OCI-LY7 (cell line): ENCODE data around the gene RETREG1. TPM values are rescaled to one million over a fixed set of nuclear protein-coding genes. Genes with fewer than 3 reads are reported as not detected.

Experiments used
- BruUV-seq: library from RNA; stranded (reverse); fragments of 400-500 nt; replicated peaks from 2 replicates; lab custom pipeline; 2021; lab: Mats Ljungman, UMichigan
- CTCF ChIA-PET: fragments of 300-600 bp; sonication (Branson Sonifier 250); formaldehyde crosslinking; loops from one replicate; lab custom pipeline; 2022; ENCODE audit warnings: antibody characterized with exemption; ENCODE audit not compliant: unreplicated experiment; lab: Charles Lee
- POLR2A ChIA-PET: fragments of 300-600 bp; sonication (Branson Sonifier 250); formaldehyde crosslinking; loops from one replicate; lab custom pipeline; 2022; ENCODE audit warnings: antibody characterized with exemption; lab: Charles Lee
- DNase-seq: peaks from one replicate; pipeline ENCODE4 v3.0.0-alpha.2; 2015; ENCODE audit warnings: low spot score
- H2AFZ ChIP-seq: fragments of 200-600 bp; sonication (generic), shearing (Covaris generic); 2 replicates; pipeline ENCODE4 v1.6.1; 2014; ENCODE audit warnings: mild to moderate bottlenecking, antibody characterized with exemption, low read length, moderate library complexity
- H3K27ac ChIP-seq: fragments of 200-600 bp; sonication (generic); 2 replicates; pipeline ENCODE4 v1.5.1; 2014; ENCODE audit warnings: mixed run types, low read depth, mild to moderate bottlenecking, moderate library complexity, low read length, inconsistent platforms; ENCODE audit not compliant: poor library complexity, severe bottlenecking
- H3K36me3 ChIP-seq: fragments of 200-600 bp; sonication (generic); 2 replicates; pipeline ENCODE4 v1.6.1; 2014; ENCODE audit warnings: mild to moderate bottlenecking, antibody characterized with exemption, low read length, moderate library complexity, mixed read lengths; ENCODE audit not compliant: insufficient read depth
- H3K4me1 ChIP-seq: fragments of 200-600 bp; sonication (generic); 2 replicates; pipeline ENCODE4 v1.5.1; 2014; ENCODE audit warnings: mild to moderate bottlenecking, low read length; ENCODE audit not compliant: insufficient read depth, poor library complexity, severe bottlenecking
- H3K4me2 ChIP-seq: fragments of 200-600 bp; sonication (generic); 2 replicates; pipeline ENCODE4 v1.6.1; 2014; ENCODE audit warnings: mild to moderate bottlenecking, low read length
- H3K4me3 ChIP-seq: fragments of 200-600 bp; sonication (generic); 2 replicates; pipeline ENCODE4 v1.5.1; 2014; ENCODE audit warnings: mild to moderate bottlenecking, low read depth, low read length; ENCODE audit not compliant: poor library complexity, severe bottlenecking
- H3K79me2 ChIP-seq: fragments of 200-600 bp; sonication (generic); 2 replicates; pipeline ENCODE4 v1.6.1; 2016; ENCODE audit warnings: low read depth, mild to moderate bottlenecking, low read length, moderate library complexity, mixed read lengths; ENCODE audit not compliant: insufficient read depth
- H3K9me2 ChIP-seq: fragments of 200-600 bp; sonication (generic); 2 replicates; pipeline ENCODE4 v1.6.1; 2016; ENCODE audit warnings: mild to moderate bottlenecking, low read length, mixed read lengths; ENCODE audit not compliant: insufficient read depth
- H3K9me3 ChIP-seq: fragments of 200-600 bp; sonication (generic); 2 replicates; pipeline ENCODE4 v1.6.1; 2014; ENCODE audit warnings: mild to moderate bottlenecking, mixed run types, low read length, mixed read lengths
- H4K20me1 ChIP-seq: fragments of 200-600 bp; sonication (generic); 2 replicates; pipeline ENCODE4 v1.6.1; 2014; ENCODE audit warnings: mild to moderate bottlenecking, antibody characterized with exemption, low read length, moderate library complexity, mixed read lengths; ENCODE audit not compliant: insufficient read depth
- EZH2phosphoT487 ChIP-seq: fragments of 200-600 bp; sonication (generic); IDR thresholded peaks from 2 replicates; pipeline ENCODE4 v1.6.1; 2018; ENCODE audit warnings: low read depth, borderline replicate concordance, mild to moderate bottlenecking, mixed run types, antibody characterized with exemption, low read length, moderate library complexity, mixed read lengths
- intact Hi-C: fragments of 100-400 bp; cut with micrococcal nuclease; formaldehyde crosslinking; loops from one replicate; pipeline ENCODE4 v1.10.0; 2022; ENCODE audit not compliant: unreplicated experiment
- total RNA-seq, 2 experiments: library from RNA; depleted of rRNA in 1 of 2; stranded (reverse); fragments of >200 nt in 1 of 2; shearing (Covaris generic) in 1 of 2; gene quantifications; 2 replicates each; pipeline ENCODE4 v1.2.3, GENCODE V29; 2014 to 2022
- TF ChIP-seq, protein P1 (sequence below): fragments of 200-600 bp; sonication (generic); conservative IDR thresholded peaks from 2 replicates; pipeline ENCODE4 v1.5.1; 2014; ENCODE audit warnings: mild to moderate bottlenecking, antibody characterized with exemption, low read length, moderate library complexity, mixed read lengths

The RETREG1 gene
- total RNA-seq, 2 experiments from 2014 or later: 2.4 to 2.6 TPM

DNA sequence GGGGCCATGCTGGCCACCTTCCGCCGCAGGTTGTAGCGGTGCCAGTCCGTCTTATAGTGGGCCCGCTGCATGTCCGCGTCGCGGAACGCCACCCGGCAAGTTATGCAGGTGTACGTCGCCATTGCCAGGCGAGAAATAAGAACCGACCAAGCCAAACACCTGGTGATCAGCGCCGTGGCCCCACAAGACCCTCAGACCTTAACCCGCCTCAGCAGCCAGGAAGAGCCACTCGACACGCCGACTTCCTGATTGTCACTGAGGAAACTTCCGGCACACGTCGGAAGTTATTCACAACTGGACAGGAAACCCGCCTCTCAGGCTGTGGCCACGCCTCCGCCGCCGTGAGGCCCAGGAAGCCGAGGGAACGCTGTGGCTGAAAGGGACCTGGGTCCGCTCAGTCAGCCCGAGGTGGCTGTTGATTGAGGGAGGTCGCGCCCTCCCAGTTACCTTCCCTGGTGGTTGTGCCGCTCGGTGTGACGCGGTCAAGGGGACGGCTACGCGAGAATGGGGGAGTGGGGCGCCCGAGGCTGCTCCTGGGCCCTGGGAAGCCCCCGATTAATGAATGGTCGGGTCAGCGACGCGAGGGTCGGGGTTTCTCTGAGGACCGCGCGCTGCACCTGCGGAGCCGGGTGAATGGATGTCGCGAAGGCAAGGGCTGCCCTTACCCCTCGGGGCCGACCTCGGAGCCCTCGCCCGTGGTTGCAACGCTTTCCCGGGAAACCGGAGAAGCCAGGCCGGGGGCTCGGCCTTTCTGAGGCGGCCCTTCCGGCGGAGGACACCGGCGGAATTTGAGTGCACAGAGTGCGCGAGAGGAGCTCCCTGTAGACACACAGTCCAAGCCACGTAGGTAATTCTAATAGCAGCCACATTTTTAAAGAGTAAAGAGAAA lies 151.0 kb downstream of the RETREG1 start, which contains the start of gene ZNF622:
Gene ZNF622, minus strand, starts transcription at position 257 of the 889 bp plus-strand sequence. Its CDS starts 135 bp downstream, at position 122.
- Histone ChIP-seq H3K9me3 (no peaks in the 10 kb centered on the region), H3K27ac (peak within 1 kb of the TSS; percentile 44), H3K4me2 (peak within 1 kb of the TSS; percentile 88), H3K9me2 (no peaks in the 10 kb centered on the region), H3K79me2 (peaks cover 48% of the 10 kb centered on the region), H3K36me3 (peaks cover 31% of the 10 kb centered on the region), H3K4me1 (peaks cover 35% of the 10 kb centered on the region), H4K20me1 (peaks cover 24% of the 10 kb centered on the region), H2AFZ (peak within 1 kb of the TSS; percentile 90), H3K4me3 (peak within 1 kb of the TSS; percentile 99)
- intact Hi-C loops: loop anchor here (2.0 to 10.0 kb wide), 2 partner anchors 85 to 1801 kb away; partner anchors contain the start of gene OTULIN
- DNase-seq: peak; percentile 95
- ChIA-PET CTCF (no interaction called here), POLR2A (interaction anchor here (0.6 to 1.0 kb wide), 3 partner anchors 10 to 1806 kb away, joined by 3 to 5 read pairs (median 4); no protein-coding TSS in a partner anchor)
- no peak for TF ChIP-seq EZH2phosphoT487
- TF ChIP-seq, protein P1, sequence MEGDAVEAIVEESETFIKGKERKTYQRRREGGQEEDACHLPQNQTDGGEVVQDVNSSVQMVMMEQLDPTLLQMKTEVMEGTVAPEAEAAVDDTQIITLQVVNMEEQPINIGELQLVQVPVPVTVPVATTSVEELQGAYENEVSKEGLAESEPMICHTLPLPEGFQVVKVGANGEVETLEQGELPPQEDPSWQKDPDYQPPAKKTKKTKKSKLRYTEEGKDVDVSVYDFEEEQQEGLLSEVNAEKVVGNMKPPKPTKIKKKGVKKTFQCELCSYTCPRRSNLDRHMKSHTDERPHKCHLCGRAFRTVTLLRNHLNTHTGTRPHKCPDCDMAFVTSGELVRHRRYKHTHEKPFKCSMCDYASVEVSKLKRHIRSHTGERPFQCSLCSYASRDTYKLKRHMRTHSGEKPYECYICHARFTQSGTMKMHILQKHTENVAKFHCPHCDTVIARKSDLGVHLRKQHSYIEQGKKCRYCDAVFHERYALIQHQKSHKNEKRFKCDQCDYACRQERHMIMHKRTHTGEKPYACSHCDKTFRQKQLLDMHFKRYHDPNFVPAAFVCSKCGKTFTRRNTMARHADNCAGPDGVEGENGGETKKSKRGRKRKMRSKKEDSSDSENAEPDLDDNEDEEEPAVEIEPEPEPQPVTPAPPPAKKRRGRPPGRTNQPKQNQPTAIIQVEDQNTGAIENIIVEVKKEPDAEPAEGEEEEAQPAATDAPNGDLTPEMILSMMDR: no peak
- no TSS peak for BruUV-seq

GRCh38 chr5:16464664-16465543 lies 151.9 kb downstream of the RETREG1 start:
- H3K9me2 ChIP-seq: no peaks in the 10 kb centered on the region
- no peak overlapping the region for H3K27ac ChIP-seq
- intact Hi-C loops: loop anchor here (2.0 to 10.0 kb wide), 2 partner anchors 86 to 1800 kb away; partner anchors contain the start of gene OTULIN
- peak overlapping the region; percentile 88 for H3K4me2 ChIP-seq
- ChIA-PET POLR2A (interaction anchor here (0.6 to 1.4 kb wide), 4 partner anchors 11 to 1790 kb away, joined by 3 to 4 read pairs (median 3); no protein-coding TSS in a partner anchor), CTCF (no interaction called here)
- DNase-seq: peak; percentile 33
- H3K9me3 ChIP-seq: no peaks in the 10 kb centered on the region
- H4K20me1 ChIP-seq: peaks cover 24% of the 10 kb centered on the region
- peaks cover 53% of the 10 kb centered on the region for H3K79me2 ChIP-seq
- peaks cover 35% of the 10 kb centered on the region for H3K4me1 ChIP-seq
- peak overlapping the region; percentile 90 for H2AFZ ChIP-seq
- BruUV-seq: TSS peak; percentile 72
- H3K4me3 ChIP-seq: peak overlapping the region; percentile 99
- TF ChIP-seq EZH2phosphoT487: no peak
- TF ChIP-seq, protein P1: peak; percentile 23; the same call in 1 of the 2 replicates
- H3K36me3 ChIP-seq: peaks cover 40% of the 10 kb centered on the region
